Type B pancreatic cell (in vitro differentiated cells): ENCODE results near the gene BLOC1S3. TPM values are rescaled to one million over a fixed set of nuclear protein-coding genes. Genes with fewer than 3 reads are reported as not detected.
"Not testable (repeated sequence)": the region's sequence is repeated elsewhere in the genome, so short reads cannot be mapped to it uniquely, and the experiment has no call there.

Experiments
- DNase-seq: peaks from one replicate; pipeline ENCODE4 v3.0.0; 2021; ENCODE audit warnings: mixed read lengths; ENCODE audit not compliant: unreplicated experiment; ENCODE audit errors: extremely low spot score
- H3K27ac Mint-ChIP-seq: 2 replicates; pipeline ENCODE4 v1.8.0; 2021; ENCODE audit warnings: mild to moderate bottlenecking, mixed read lengths
- H3K27me3 Mint-ChIP-seq: 2 replicates; pipeline ENCODE4 v1.8.0; 2021; ENCODE audit warnings: mixed read lengths
- H3K36me3 Mint-ChIP-seq: 2 replicates; pipeline ENCODE4 v1.8.0; 2021; ENCODE audit warnings: mixed read lengths
- H3K4me1 Mint-ChIP-seq: one replicate; pipeline ENCODE4 v1.8.0; 2021; ENCODE audit warnings: mixed read lengths; ENCODE audit not compliant: unreplicated experiment
- H3K4me3 Mint-ChIP-seq: 2 replicates; pipeline ENCODE4 v1.8.0; 2021; ENCODE audit warnings: mild to moderate bottlenecking, mixed read lengths
- H3K9me3 Mint-ChIP-seq: 2 replicates; pipeline ENCODE4 v1.8.0; 2021; ENCODE audit warnings: mixed read lengths
- CTCF ChIP-seq: fragments of 200-600 bp; sonication (generic); conservative IDR thresholded peaks from 2 replicates; pipeline ENCODE4 v1.5.0; 2021; ENCODE audit warnings: antibody characterized with exemption, mild to moderate bottlenecking
- total RNA-seq: library from RNA; stranded (reverse); gene quantifications from 2 replicates; pipeline ENCODE4 v1.2.1, GENCODE V29; 2021; ENCODE audit warnings: low replicate concordance

The BLOC1S3 gene
- total RNA-seq, 1 donor from 2014 or later, result 10.2 TPM

GRCh38 chr19:45218911-45219743 is 40.5 kb downstream of the BLOC1S3 start:
- H3K36me3 Mint-ChIP-seq, result no peaks in the 10 kb centered on the region
- H3K4me3 Mint-ChIP-seq, result no peak overlapping the region
- TF ChIP-seq CTCF, result no peak
- no peak for DNase-seq
- H3K9me3 Mint-ChIP-seq, result no peaks in the 10 kb centered on the region
- no peak overlapping the region for H3K27ac Mint-ChIP-seq
- H3K4me1 Mint-ChIP-seq, result peaks cover 19% of the 10 kb centered on the region
- peaks cover 76% of the 10 kb centered on the region for H3K27me3 Mint-ChIP-seq

GRCh38 chr19:45222724-45223123 is 44.1 kb downstream of the BLOC1S3 start:
- peaks cover 51% of the 10 kb centered on the region for H3K27me3 Mint-ChIP-seq

GRCh38 chr19:45223879-45224278 is 45.3 kb downstream of the BLOC1S3 start:
- Mint-ChIP-seq H3K36me3 (no peaks in the 10 kb centered on the region), H3K4me1 (peaks cover 3% of the 10 kb centered on the region), H3K27ac (no peak overlapping the region), H3K9me3 (no peaks in the 10 kb centered on the region), H3K27me3 (peaks cover 41% of the 10 kb centered on the region), H3K4me3 (no peak overlapping the region)
- no peak for TF ChIP-seq CTCF
- DNase-seq, result no peak

More at GRCh38 chr19:45222724-45223123, 44.1 kb downstream of the BLOC1S3 start:
- peaks cover 8% of the 10 kb centered on the region for H3K4me1 Mint-ChIP-seq
- no peak for TF ChIP-seq CTCF
- no peak overlapping the region for H3K4me3 Mint-ChIP-seq
- H3K9me3 Mint-ChIP-seq, result no peaks in the 10 kb centered on the region
- no peak overlapping the region for H3K27ac Mint-ChIP-seq
- no peak for DNase-seq
- no peaks in the 10 kb centered on the region for H3K36me3 Mint-ChIP-seq

GRCh38 chr19:45224645-45225044 is 46.1 kb downstream of the BLOC1S3 start:
- TF ChIP-seq CTCF, result no peak
- Mint-ChIP-seq H3K27me3 (peaks cover 37% of the 10 kb centered on the region), H3K9me3 (no peaks in the 10 kb centered on the region), H3K36me3 (no peaks in the 10 kb centered on the region), H3K27ac (no peak overlapping the region), H3K4me3 (no peak overlapping the region), H3K4me1 (peaks cover under 1% of the 10 kb centered on the region)
- no peak for DNase-seq

GRCh38 chr19:45229056-45229455 is 50.5 kb downstream of the BLOC1S3 start:
- not testable (repeated sequence) for H3K36me3 Mint-ChIP-seq, H3K27ac Mint-ChIP-seq, H3K4me3 Mint-ChIP-seq, H3K4me1 Mint-ChIP-seq, DNase-seq, H3K9me3 Mint-ChIP-seq
- peaks cover 41% of the 10 kb centered on the region for H3K27me3 Mint-ChIP-seq

Other genes starting within 250 kb of the BLOC1S3 start
- gene APOC4, start 236.5 kb upstream of the BLOC1S3 start, total RNA-seq, result not detected in 2 replicates
- gene APOC2, start 232.7 kb upstream of the BLOC1S3 start, total RNA-seq, result 0.98 TPM in 1 of 2 replicates, not detected in the other
- 102 and 104 TPM in 2 replicates for gene CLPTM1, start 223.4 kb upstream of the BLOC1S3 start, total RNA-seq
- 6.9 and 8.4 TPM in 2 replicates for gene RELB, start 177.3 kb upstream of the BLOC1S3 start, total RNA-seq
- 80.4 and 111 TPM in 2 replicates for gene CLASRP, start 139.7 kb upstream of the BLOC1S3 start, total RNA-seq
- gene ZNF296, start 102.3 kb upstream of the BLOC1S3 start, total RNA-seq, result 2.2 and 3.7 TPM in 2 replicates
- gene GEMIN7, start 99.5 kb upstream of the BLOC1S3 start, total RNA-seq, result 32.2 and 35.6 TPM in 2 replicates
- gene PPP1R37, start 85.6 kb upstream of the BLOC1S3 start, total RNA-seq, result 44.7 and 63.7 TPM in 2 replicates
- 0.56 and 1.3 TPM in 2 replicates for gene NKPD1, start 17.8 kb upstream of the BLOC1S3 start, total RNA-seq
- 36.7 and 41.3 TPM in 2 replicates for gene TRAPPC6A, start 547 bp upstream of the BLOC1S3 start, total RNA-seq
- gene EXOC3L2, start 66.6 kb downstream of the BLOC1S3 start, total RNA-seq, result 0.60 TPM in 1 of 2 replicates, not detected in the other
- gene MARK4, start 72.5 kb downstream of the BLOC1S3 start, total RNA-seq, result 38.8 and 47.3 TPM in 2 replicates
- 0.24 and 1.4 TPM in 2 replicates for gene CKM, start 144.1 kb downstream of the BLOC1S3 start, total RNA-seq
- gene KLC3, start 162.0 kb downstream of the BLOC1S3 start, total RNA-seq, result 4.9 and 12.8 TPM in 2 replicates
- 26.9 and 55.8 TPM in 2 replicates for gene ERCC2, start 191.8 kb downstream of the BLOC1S3 start, total RNA-seq
- 38.6 and 110 TPM in 2 replicates for gene PPP1R13L, start 226.3 kb downstream of the BLOC1S3 start, total RNA-seq
- 7.2 and 9.5 TPM in 2 replicates for gene POLR1G, start 227.9 kb downstream of the BLOC1S3 start, total RNA-seq
- 57.3 and 71.8 TPM in 2 replicates for gene ERCC1, start 245.1 kb downstream of the BLOC1S3 start, total RNA-seq